Smooth muscle cell (in vitro differentiated cells): Measurements from ENCODE around the gene GALNT18. TPM values are rescaled to one million over a fixed set of nuclear protein-coding genes. Genes with fewer than 3 reads are reported as not detected.

ENCODE experiments used
- DNase-seq: peaks from one replicate; lab custom pipeline; 2025; ENCODE audit not compliant: unreplicated experiment; lab: John Stamatoyannopoulos, UW
- H2AFZ ChIP-seq: fragments of 200-600 bp; sonication (generic); 2 replicates; pipeline ENCODE4 v1.6.0; 2016; ENCODE audit warnings: antibody characterized with exemption, low read depth, mild to moderate bottlenecking
- H3F3A ChIP-seq: fragments of 200-600 bp; sonication (generic); 2 replicates; pipeline ENCODE4 v1.6.0; 2017; ENCODE audit warnings: antibody characterized with exemption, low read depth
- H3K27ac ChIP-seq: fragments of 200-600 bp; sonication (generic); 2 replicates; pipeline ENCODE4 v1.5.1; 2016; ENCODE audit warnings: low read depth, mild to moderate bottlenecking
- H3K27me3 ChIP-seq: fragments of 200-600 bp; sonication (generic); 2 replicates; pipeline ENCODE4 v1.6.1; 2016; ENCODE audit warnings: low read depth, mild to moderate bottlenecking
- H3K36me3 ChIP-seq: fragments of 200-600 bp; sonication (generic); 2 replicates; pipeline ENCODE4 v1.5.1; 2016; ENCODE audit warnings: low read depth
- H3K4me1 ChIP-seq: fragments of 200-600 bp; sonication (generic); 2 replicates; pipeline ENCODE4 v1.5.1; 2016; ENCODE audit warnings: low read depth
- H3K4me2 ChIP-seq: fragments of 200-600 bp; sonication (generic); 2 replicates; pipeline ENCODE4 v1.6.0; 2016; ENCODE audit warnings: mild to moderate bottlenecking
- H3K4me3 ChIP-seq: fragments of 200-600 bp; sonication (generic); 2 replicates; pipeline ENCODE4 v1.5.1; 2016; ENCODE audit warnings: mild to moderate bottlenecking
- H3K79me2 ChIP-seq: fragments of 200-600 bp; sonication (generic); 2 replicates; pipeline ENCODE4 v1.6.0; 2016; ENCODE audit warnings: low read depth, mild to moderate bottlenecking
- H3K9ac ChIP-seq: fragments of 200-600 bp; sonication (generic); 2 replicates; pipeline ENCODE4 v1.6.0; 2016; ENCODE audit warnings: low read depth
- H3K9me3 ChIP-seq: fragments of 200-600 bp; sonication (generic); replicated peaks from 2 replicates; pipeline ENCODE4 v1.5.1; 2016; ENCODE audit warnings: low read depth
- H4K20me1 ChIP-seq: fragments of 200-600 bp; sonication (generic); 2 replicates; pipeline ENCODE4 v1.6.0; 2016; ENCODE audit warnings: low read depth
- CTCF ChIP-seq: fragments of 200-600 bp; sonication (generic); IDR thresholded peaks from 2 replicates; pipeline ENCODE4 v1.5.1; 2017; ENCODE audit warnings: borderline replicate concordance, mild to moderate bottlenecking, antibody characterized with exemption; ENCODE audit not compliant: insufficient read depth, poor library complexity, severe bottlenecking
- WGBS: methylation state at CpG from one replicate; pipeline ENCODE4 v1.1.7; 2016; ENCODE audit warnings: low lambda C conversion rate; 5-methylcytosine and 5-hydroxymethylcytosine counted together
- polyA plus RNA-seq: library from polyadenylated mRNA; unstranded; fragments of >200 nt; fragmentation: Nextera tagmentation; extraction: Ambion mirVana; gene quantifications from 2 replicates; pipeline ENCODE4 v1.2.1, GENCODE V29; 2016
- total RNA-seq: library from RNA; depleted of rRNA; stranded (reverse); fragments of >200 nt; gene quantifications from 2 replicates; pipeline ENCODE4 v1.2.3, GENCODE V29; 2014

Gene GALNT18
- total and polyA plus RNA-seq, 2 experiments from 2014 or later = 11.5 to 16.3 TPM

GRCh38 chr11:11525283-11525682, 96.5 kb downstream of the GALNT18 start:
- no peak overlapping the region for H3K4me2 ChIP-seq
- no peaks in the 10 kb centered on the region for H3K79me2 ChIP-seq
- H3K4me1 ChIP-seq = no peaks in the 10 kb centered on the region
- no peak overlapping the region for H2AFZ ChIP-seq
- TF ChIP-seq CTCF = no peak
- H3K9ac ChIP-seq = no peak overlapping the region
- H3K27ac ChIP-seq = no peak overlapping the region
- peaks cover 19% of the 10 kb centered on the region for H4K20me1 ChIP-seq
- no peaks in the 10 kb centered on the region for H3F3A ChIP-seq
- H3K9me3 ChIP-seq = no peaks in the 10 kb centered on the region
- no peaks in the 10 kb centered on the region for H3K36me3 ChIP-seq
- no peak for DNase-seq
- 91% methylated on average over 5 of the region's 5 CpGs for WGBS
- H3K27me3 ChIP-seq = no peaks in the 10 kb centered on the region
- H3K4me3 ChIP-seq = no peak overlapping the region

GRCh38 chr11:11524436-11525061, 97.3 kb downstream of the GALNT18 start:
- Histone ChIP-seq H3K9ac (no peak overlapping the region), H3K27ac (no peak overlapping the region), H2AFZ (no peak overlapping the region), H3K9me3 (no peaks in the 10 kb centered on the region), H3F3A (no peaks in the 10 kb centered on the region), H3K36me3 (no peaks in the 10 kb centered on the region), H3K79me2 (no peaks in the 10 kb centered on the region), H4K20me1 (peaks cover 19% of the 10 kb centered on the region), H3K27me3 (no peaks in the 10 kb centered on the region), H3K4me1 (no peaks in the 10 kb centered on the region), H3K4me3 (no peak overlapping the region), H3K4me2 (no peak overlapping the region)
- 62% methylated on average over 5 of the region's 5 CpGs for WGBS
- DNase-seq = no peak
- TF ChIP-seq CTCF = no peak

- no peaks in the 10 kb centered on the region for H3K36me3 ChIP-seq
- H3K79me2 ChIP-seq = no peaks in the 10 kb centered on the region
- no peaks in the 10 kb centered on the region for H3K27me3 ChIP-seq
- no peaks in the 10 kb centered on the region for H3K4me1 ChIP-seq
- H3K9me3 ChIP-seq = no peaks in the 10 kb centered on the region
- WGBS = 99% methylated on average over 4 of the region's 4 CpGs
- H2AFZ ChIP-seq = no peak overlapping the region
- no peak overlapping the region for H3K4me2 ChIP-seq
- peaks cover 19% of the 10 kb centered on the region for H4K20me1 ChIP-seq
- no peak for DNase-seq
- H3K27ac ChIP-seq = no peak overlapping the region
- TF ChIP-seq CTCF = no peak
- H3F3A ChIP-seq = no peaks in the 10 kb centered on the region
- no peak overlapping the region for H3K4me3 ChIP-seq
- H3K9ac ChIP-seq = no peak overlapping the region
Measured at GRCh38 chr11:11522591-11522990, 99.2 kb downstream of the GALNT18 start.

GRCh38 chr11:11521306-11522002, 100.4 kb downstream of the GALNT18 start:
- H3K4me1 ChIP-seq = no peaks in the 10 kb centered on the region
- WGBS = 81% methylated on average over 13 of the region's 13 CpGs
- H3K9me3 ChIP-seq = no peaks in the 10 kb centered on the region
- H3F3A ChIP-seq = no peaks in the 10 kb centered on the region
- H3K4me3 ChIP-seq = no peak overlapping the region
- no peak overlapping the region for H3K4me2 ChIP-seq
- H3K27ac ChIP-seq = no peak overlapping the region
- H3K36me3 ChIP-seq = no peaks in the 10 kb centered on the region
- peaks cover 19% of the 10 kb centered on the region for H4K20me1 ChIP-seq
- no peak overlapping the region for H2AFZ ChIP-seq
- H3K9ac ChIP-seq = no peak overlapping the region
- DNase-seq = no peak
- TF ChIP-seq CTCF = no peak
- no peaks in the 10 kb centered on the region for H3K79me2 ChIP-seq
- H3K27me3 ChIP-seq = no peaks in the 10 kb centered on the region
